Measurements from ENCODE around the gene CFAP43. TPM values are rescaled to one million over a fixed set of nuclear protein-coding genes. Genes with fewer than 3 reads are reported as not detected.

The CFAP43 gene
- total and polyA plus RNA-seq, 2 of the 8 experiments (the other 6 are each of a cell fraction or from before 2014, with no cell fraction given), result 0.11 to 0.27 TPM

- H3K9ac ChIP-seq (replicated peaks in 1 of 4; ENCODE audit: extremely low read depth in 1 of 4, low read depth in 3 of 4, low read length in 3 of 4), result no peak overlapping the region
- CTCF ChIA-PET (ENCODE audit: partially characterized antibody), result interaction anchor here (1.5 to 8.6 kb wide), 7 partner anchors 16 to 151 kb away, joined by 3 to 43 read pairs (median 5); no protein-coding TSS in a partner anchor
Observed at GRCh38 chr10:104123397-104123796, 108.8 kb downstream of the CFAP43 start.

More at GRCh38 chr10:104123397-104123796, 108.8 kb downstream of the CFAP43 start:
- H4K8ac ChIP-seq (ENCODE audit: extremely low read depth, insufficient read depth, low read length), result no peak overlapping the region
- no peak overlapping the region for H3K4ac ChIP-seq (replicated peaks; ENCODE audit: insufficient read length, low read depth, low read length)
- no peak overlapping the region for H3K14ac ChIP-seq (ENCODE audit: insufficient read length)
- H4K5ac ChIP-seq (ENCODE audit: insufficient read length, low read depth, low read length), result no peak overlapping the region
- no peak overlapping the region for H3K4me3 ChIP-seq (ENCODE audit: extremely low read depth in 1 of 4, insufficient read depth in 2 of 4, low read depth in 3 of 4, low read length in 4 of 4)
- no peak overlapping the region for H3K4me2 ChIP-seq (ENCODE audit: insufficient read depth in 1 of 2, low read depth in 2 of 2, low read length in 2 of 2)
- no peak overlapping the region for H4K91ac ChIP-seq (replicated peaks; ENCODE audit: insufficient read length, low read length)
- DNase-seq (ENCODE audit: low read depth in 1 of 2, low spot score in 2 of 2) (no peak), FAIRE-seq (no peak)
- no peaks in the 10 kb centered on the region for H3K27me3 ChIP-seq (replicated peaks in 1 of 4; ENCODE audit: control insufficient read depth in 3 of 4, extremely low read depth in 1 of 4, insufficient read depth in 3 of 4, low read length in 3 of 4)
- no peaks in the 10 kb centered on the region for H3K79me1 ChIP-seq (ENCODE audit: low read depth, low read length)
- no peak overlapping the region for H3K56ac ChIP-seq (replicated peaks; ENCODE audit: insufficient read length, low read depth, low read length)
- TF ChIP-seq RAD21 (IDR thresholded peaks at IDR 0.05 in 1 of 2, conservative IDR thresholded peaks at IDR 0.05 in 1 of 2; ENCODE audit: low read depth in 2 of 2, low read length in 2 of 2), result peak in 1 of 2 experiments; percentile 20; a peak in 2 of 4 replicates
- no peak for TF ChIP-seq SRF (IDR thresholded peaks at IDR 0.05; ENCODE audit: low read depth, low read length)
- peaks cover 0 to 8% (median 4%) of the 10 kb centered on the region in 4 experiments; a peak in 5 of 7 replicates for H3K4me1 ChIP-seq (replicated peaks in 1 of 4; ENCODE audit: control insufficient read depth in 3 of 4, insufficient read depth in 4 of 4, low read length in 3 of 4)
- H3K9me3 ChIP-seq (ENCODE audit: insufficient read depth in 2 of 2, low read depth in 1 of 2, low read length in 1 of 2), result no peaks in the 10 kb centered on the region
- POLR2A ChIA-PET (ENCODE audit: partially characterized antibody), result interaction anchor here (1.4 to 3.9 kb wide), 3 partner anchors 14 to 130 kb away, joined by 3 to 43 read pairs (median 19); no protein-coding TSS in a partner anchor
- no peak overlapping the region for H3K27ac ChIP-seq (ENCODE audit: low read depth, low read length)
- no peak overlapping the region for H2BK12ac ChIP-seq (ENCODE audit: low read depth, low read length)
- H2BK5ac ChIP-seq (ENCODE audit: low read depth, low read length), result no peak overlapping the region
- WGBS, 2 experiments (ENCODE audit: extremely low coverage in 1 of 2, insufficient coverage in 1 of 2, insufficient read length in 1 of 2, insufficient replicate concordance in 2 of 2, low coverage in 1 of 2, low lambda C conversion rate in 2 of 2, missing lambda C conversion rate in 1 of 2), result 80% methylated on average over 1 of the region's 1 CpG; no CpG with 5 or more reads in 1 of the 2 experiments
- H2AK5ac ChIP-seq (ENCODE audit: low read depth, low read length), result no peak overlapping the region
- H2BK120ac ChIP-seq (replicated peaks; ENCODE audit: low read depth, low read length), result no peak overlapping the region
- no peak overlapping the region for H3K18ac ChIP-seq (ENCODE audit: extremely low read depth, low read length)
- H2AFZ ChIP-seq (ENCODE audit: low read length), result no peak overlapping the region
- H3K23ac ChIP-seq (ENCODE audit: insufficient read length), result no peak overlapping the region
- no peaks in the 10 kb centered on the region for H4K20me1 ChIP-seq (replicated peaks in 1 of 2; ENCODE audit: control insufficient read depth in 1 of 2, insufficient read depth in 2 of 2, low read length in 2 of 2)
- H3K79me2 ChIP-seq (ENCODE audit: control insufficient read depth in 1 of 2, insufficient read depth in 2 of 2, low read length in 2 of 2), result no peaks in the 10 kb centered on the region
- no peak overlapping the region for H2BK20ac ChIP-seq (ENCODE audit: low read length)
- peaks cover 5% of the 10 kb centered on the region for H3K23me2 ChIP-seq (ENCODE audit: low read depth, low read length)
- H2BK15ac ChIP-seq (ENCODE audit: low read length), result no peak overlapping the region
- no peaks in the 10 kb centered on the region; a peak in 1 of 8 replicates for H3K36me3 ChIP-seq (ENCODE audit: control insufficient read depth in 2 of 4, insufficient read depth in 4 of 4, low read length in 3 of 4)

All from H1 (cell line).